Choroid plexus epithelial cell (primary cell): ENCODE data around the gene CNOT6L.

Experiments
- DNase-seq: peaks from one replicate; pipeline ENCODE4 v3.0.0-alpha.2; 2010; ENCODE audit warnings: low read depth
- H3K4me3 ChIP-seq: 2 replicates; pipeline ENCODE4 v1.5.1; 2011; ENCODE audit warnings: low read depth, mild to moderate bottlenecking, control low read depth, low read length, moderate library complexity
- TF ChIP-seq, protein P1 (sequence below): conservative IDR thresholded peaks from 2 replicates; pipeline ENCODE4 v1.5.1; 2011; ENCODE audit warnings: low read depth, mild to moderate bottlenecking, control low read depth, inconsistent platforms, low read length, moderate library complexity

CNOT6L gene

DNA sequence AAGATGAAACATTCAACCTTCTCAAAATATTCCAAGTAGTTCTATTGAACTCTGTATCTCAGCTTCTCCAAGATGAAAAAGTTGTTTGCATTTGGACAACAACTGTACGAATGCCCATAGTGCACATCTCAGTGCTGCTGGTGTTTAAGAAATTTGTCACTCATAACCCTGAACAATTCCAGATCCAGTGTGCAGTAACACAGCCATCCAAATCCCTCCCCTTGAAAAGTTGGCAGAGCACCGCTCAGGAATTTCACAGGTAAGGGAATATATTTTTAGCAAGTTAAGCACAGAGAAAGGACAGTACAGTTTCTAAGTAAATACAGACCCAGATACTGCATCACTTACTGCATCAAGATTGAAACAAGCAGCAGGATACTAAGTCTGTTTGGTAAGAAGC is 104.7 kb downstream of the CNOT6L start:
- DNase-seq = no peak
- TF ChIP-seq, protein P1, sequence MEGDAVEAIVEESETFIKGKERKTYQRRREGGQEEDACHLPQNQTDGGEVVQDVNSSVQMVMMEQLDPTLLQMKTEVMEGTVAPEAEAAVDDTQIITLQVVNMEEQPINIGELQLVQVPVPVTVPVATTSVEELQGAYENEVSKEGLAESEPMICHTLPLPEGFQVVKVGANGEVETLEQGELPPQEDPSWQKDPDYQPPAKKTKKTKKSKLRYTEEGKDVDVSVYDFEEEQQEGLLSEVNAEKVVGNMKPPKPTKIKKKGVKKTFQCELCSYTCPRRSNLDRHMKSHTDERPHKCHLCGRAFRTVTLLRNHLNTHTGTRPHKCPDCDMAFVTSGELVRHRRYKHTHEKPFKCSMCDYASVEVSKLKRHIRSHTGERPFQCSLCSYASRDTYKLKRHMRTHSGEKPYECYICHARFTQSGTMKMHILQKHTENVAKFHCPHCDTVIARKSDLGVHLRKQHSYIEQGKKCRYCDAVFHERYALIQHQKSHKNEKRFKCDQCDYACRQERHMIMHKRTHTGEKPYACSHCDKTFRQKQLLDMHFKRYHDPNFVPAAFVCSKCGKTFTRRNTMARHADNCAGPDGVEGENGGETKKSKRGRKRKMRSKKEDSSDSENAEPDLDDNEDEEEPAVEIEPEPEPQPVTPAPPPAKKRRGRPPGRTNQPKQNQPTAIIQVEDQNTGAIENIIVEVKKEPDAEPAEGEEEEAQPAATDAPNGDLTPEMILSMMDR = no peak
- H3K4me3 ChIP-seq = no peak overlapping the region

DNA sequence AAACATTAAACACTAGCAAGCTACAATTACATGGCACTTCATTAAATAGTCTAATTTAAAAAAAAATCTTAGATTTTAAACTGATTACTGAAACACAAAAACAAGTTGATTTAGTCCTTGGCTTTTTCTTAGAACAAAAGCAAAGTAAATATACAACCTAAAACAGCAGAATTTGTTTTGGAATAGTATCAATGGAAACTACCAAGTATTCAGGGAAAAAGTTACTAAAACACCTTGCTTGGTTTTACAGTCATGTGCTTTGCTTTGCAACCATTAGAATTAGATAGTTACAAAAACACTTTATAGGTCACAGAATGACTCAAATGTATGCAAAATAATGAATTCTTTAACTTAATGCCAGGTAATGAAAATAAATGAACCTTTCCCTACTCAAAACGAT is 105.3 kb downstream of the CNOT6L start:
- no peak for DNase-seq
- TF ChIP-seq, protein P1 = no peak

DNA sequence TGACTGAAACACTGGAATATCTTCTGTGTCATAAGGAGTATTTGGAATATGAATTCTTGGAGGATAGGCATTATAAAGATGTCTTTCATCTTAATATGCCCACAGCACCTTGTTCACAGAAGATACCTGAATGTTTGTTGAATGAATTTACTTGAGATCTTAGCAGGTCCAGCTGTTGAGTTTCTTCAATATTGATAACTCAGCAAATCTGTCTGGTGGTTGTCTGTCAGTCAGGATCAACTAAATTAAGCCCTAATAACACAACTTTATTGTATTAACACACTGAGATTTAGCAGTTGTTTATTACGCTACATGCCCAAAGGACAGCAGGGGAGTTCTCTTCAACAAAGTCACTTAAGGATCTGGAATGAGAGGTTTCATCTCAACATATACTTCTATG is 106.5 kb downstream of the CNOT6L start:
- no peak for DNase-seq
- TF ChIP-seq, protein P1 = no peak
- H3K4me3 ChIP-seq = no peak overlapping the region

More for the DNA sequence above, 105.3 kb downstream of the CNOT6L start:
- no peak overlapping the region for H3K4me3 ChIP-seq

DNA sequence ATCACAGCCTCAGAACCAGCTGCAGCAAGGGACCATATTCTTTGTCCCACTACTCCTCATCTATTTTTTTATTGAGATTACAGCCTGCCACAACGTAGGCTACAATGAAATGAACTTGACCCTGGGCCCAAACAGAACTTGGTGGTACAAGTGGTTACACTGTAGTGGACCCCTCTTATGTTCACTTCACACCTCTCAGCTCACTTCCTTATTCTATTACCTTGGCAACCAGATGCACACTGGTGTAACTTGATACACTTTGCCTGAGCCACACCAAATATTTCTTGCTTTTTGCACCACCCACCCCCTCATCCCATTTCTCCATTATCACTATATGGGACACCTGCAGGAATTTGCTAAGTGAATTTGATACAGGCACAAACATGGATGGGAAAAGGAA is 107.7 kb downstream of the CNOT6L start:
- TF ChIP-seq, protein P1 = no peak
- H3K4me3 ChIP-seq = no peak overlapping the region
- no peak for DNase-seq

DNA sequence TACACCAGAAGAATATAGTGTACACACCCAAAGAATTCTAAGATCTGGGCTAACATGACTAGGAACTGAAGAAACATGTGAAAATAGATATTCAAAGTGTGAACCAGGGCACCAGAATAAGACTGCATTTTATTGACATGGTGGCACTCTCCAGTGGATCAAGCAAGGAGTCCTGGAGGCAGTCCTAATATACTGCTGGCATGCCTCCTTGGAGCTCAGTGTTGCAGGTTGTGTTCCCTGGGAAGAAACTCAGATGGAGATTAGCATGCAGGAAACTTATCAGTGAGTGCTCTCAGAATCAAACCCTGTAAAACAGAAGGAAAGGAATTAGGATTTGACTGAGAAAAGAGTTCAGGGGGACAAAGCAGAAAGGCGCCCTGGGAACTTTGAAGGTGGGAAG is 108.5 kb downstream of the CNOT6L start:
- no peak for DNase-seq
- no peak overlapping the region for H3K4me3 ChIP-seq
- TF ChIP-seq, protein P1 = no peak

DNA sequence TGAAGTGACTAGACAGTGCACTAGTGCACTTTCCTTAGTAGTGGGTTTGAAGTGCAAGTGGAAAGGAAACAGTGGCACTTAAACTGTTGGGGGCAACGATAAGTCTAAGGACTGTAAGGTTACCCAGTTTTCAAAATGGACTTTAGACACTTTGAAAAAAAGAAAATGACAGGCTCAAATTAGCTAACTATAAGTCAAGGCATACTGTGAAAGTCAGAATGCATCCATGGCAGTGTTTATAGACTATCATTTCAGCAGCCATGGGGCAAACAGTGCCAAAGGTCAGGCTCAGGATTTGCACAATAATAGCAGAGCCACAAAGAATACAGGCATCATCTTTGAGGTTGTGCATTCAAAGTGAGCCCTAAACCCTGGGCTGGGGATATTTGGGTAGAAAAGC is 109.1 kb downstream of the CNOT6L start:
- TF ChIP-seq, protein P1 = no peak
- DNase-seq = no peak
- H3K4me3 ChIP-seq = no peak overlapping the region

DNA sequence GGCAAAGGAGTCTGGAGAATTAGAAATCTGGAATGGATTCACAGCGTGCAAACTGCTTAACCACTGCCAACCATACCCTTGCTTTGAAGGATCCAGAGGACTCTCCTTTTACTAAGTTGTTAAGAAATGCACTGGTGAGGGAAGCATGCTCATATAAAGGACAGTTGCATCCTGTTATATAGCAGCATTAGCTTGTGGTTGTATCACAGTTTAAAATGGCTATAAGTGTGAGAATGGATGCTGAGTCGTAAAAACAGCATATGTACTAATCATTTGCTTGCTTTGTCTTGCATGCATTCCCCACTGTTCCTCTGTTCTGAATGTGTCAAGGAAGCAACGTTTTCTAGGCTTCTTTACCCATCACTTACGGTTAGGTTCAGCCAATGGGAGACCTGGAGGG is 112.5 kb downstream of the CNOT6L start:
- H3K4me3 ChIP-seq = no peak overlapping the region
- DNase-seq = no peak
- TF ChIP-seq, protein P1 = no peak
